Kidney epithelial cell (primary cell): ENCODE results near the gene RIMBP2. TPM values are rescaled to one million over a fixed set of nuclear protein-coding genes. Genes with fewer than 3 reads are reported as not detected.

Source experiments
- DNase-seq: peaks from one replicate; pipeline ENCODE4 v3.0.0-alpha.2; 2010; ENCODE audit warnings: low read depth
- H3K27me3 ChIP-seq: 2 replicates; pipeline ENCODE4 v1.6.0; 2011; ENCODE audit warnings: low read length; ENCODE audit not compliant: control insufficient read depth, insufficient read depth
- H3K36me3 ChIP-seq: 2 replicates; pipeline ENCODE4 v1.5.1; 2011; ENCODE audit warnings: low read length; ENCODE audit not compliant: control insufficient read depth, insufficient read depth
- H3K4me3 ChIP-seq: 2 replicates; pipeline ENCODE4 v1.5.1; 2011; ENCODE audit warnings: low read depth, mild to moderate bottlenecking, control low read depth, low read length
- total RNA-seq: library from RNA; depleted of rRNA; stranded (reverse); fragments of >200 nt; gene quantifications from 2 replicates; pipeline ENCODE4 v1.2.3, GENCODE V29; 2015
- TF ChIP-seq, protein P1 (sequence below): IDR thresholded peaks from 2 replicates; pipeline ENCODE4 v1.5.1; 2011; ENCODE audit warnings: mild to moderate bottlenecking, moderate library complexity, low read length, control low read depth, inconsistent platforms; ENCODE audit not compliant: insufficient read depth, poor library complexity, severe bottlenecking

The RIMBP2 gene
- total RNA-seq, 1 donor from 2014 or later, result 0.50 TPM

DNA sequence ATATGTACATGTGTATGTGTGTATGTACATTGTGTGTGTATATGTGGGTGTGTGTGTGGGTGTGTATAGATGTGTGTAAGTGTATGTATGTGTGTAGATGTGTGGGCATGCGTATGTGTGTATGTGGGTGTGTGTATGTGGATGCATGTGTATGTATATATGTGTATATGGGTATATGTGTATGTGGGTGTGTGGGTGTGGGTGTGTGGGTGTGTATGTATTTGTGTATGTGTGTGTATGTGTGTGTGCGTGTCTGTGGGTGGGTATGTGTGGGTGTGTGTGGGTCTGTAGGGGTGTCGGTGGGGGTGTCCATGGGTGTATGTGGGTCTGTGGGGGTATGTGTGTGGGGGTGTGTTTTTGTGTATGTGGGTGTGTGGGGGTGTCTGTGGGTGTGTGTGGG, 276.8 kb downstream of the RIMBP2 start:
- TF ChIP-seq, protein P1, sequence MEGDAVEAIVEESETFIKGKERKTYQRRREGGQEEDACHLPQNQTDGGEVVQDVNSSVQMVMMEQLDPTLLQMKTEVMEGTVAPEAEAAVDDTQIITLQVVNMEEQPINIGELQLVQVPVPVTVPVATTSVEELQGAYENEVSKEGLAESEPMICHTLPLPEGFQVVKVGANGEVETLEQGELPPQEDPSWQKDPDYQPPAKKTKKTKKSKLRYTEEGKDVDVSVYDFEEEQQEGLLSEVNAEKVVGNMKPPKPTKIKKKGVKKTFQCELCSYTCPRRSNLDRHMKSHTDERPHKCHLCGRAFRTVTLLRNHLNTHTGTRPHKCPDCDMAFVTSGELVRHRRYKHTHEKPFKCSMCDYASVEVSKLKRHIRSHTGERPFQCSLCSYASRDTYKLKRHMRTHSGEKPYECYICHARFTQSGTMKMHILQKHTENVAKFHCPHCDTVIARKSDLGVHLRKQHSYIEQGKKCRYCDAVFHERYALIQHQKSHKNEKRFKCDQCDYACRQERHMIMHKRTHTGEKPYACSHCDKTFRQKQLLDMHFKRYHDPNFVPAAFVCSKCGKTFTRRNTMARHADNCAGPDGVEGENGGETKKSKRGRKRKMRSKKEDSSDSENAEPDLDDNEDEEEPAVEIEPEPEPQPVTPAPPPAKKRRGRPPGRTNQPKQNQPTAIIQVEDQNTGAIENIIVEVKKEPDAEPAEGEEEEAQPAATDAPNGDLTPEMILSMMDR, result no peak
- no peak for DNase-seq
- Histone ChIP-seq H3K36me3 (no peaks in the 10 kb centered on the region), H3K27me3 (no peaks in the 10 kb centered on the region), H3K4me3 (no peak overlapping the region)

DNA sequence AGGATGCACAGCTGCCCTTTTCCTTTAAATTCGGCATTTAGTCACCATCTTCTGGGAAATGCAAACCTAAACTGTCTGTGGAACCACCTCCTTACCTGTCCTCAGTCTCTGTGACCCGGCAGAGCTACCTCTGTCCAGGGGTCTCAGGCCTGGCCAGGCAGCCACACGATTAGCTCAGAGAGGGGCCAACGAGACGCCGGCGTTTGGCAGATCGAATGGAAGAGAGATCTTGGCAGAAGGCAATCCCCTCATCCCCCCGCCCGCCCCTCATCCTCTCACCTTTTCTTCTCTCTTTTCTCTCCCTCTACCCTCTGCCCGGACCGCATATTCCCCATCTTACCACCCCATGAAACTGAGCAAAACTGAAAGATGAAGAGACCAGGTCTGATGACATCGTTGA, 277.4 kb downstream of the RIMBP2 start:
- H3K36me3 ChIP-seq, result no peaks in the 10 kb centered on the region
- no peaks in the 10 kb centered on the region for H3K27me3 ChIP-seq
- H3K4me3 ChIP-seq, result no peak overlapping the region
- no peak for DNase-seq
- TF ChIP-seq, protein P1, result no peak

DNA sequence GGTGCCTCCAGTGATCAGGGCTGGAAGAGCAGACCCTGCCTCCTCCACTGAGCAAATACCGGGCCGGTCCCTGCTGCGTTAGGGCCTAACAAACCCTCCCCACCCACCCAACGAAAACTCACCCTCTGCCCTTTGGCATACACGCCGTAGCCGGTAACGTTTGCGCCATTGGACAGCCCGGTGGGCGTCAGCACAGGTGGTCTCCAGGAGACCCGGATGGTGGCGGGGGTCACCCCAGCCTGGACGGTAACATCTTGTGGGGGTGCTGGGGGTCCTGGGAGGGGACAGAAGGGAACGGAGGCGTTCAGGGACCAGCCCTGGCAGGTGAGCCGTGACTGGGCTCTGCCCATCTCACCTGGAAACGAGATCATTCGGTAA, 277.9 kb downstream of the RIMBP2 start:
- Histone ChIP-seq H3K27me3 (no peaks in the 10 kb centered on the region), H3K36me3 (no peaks in the 10 kb centered on the region), H3K4me3 (no peak overlapping the region)
- TF ChIP-seq, protein P1, result no peak
- no peak for DNase-seq

DNA sequence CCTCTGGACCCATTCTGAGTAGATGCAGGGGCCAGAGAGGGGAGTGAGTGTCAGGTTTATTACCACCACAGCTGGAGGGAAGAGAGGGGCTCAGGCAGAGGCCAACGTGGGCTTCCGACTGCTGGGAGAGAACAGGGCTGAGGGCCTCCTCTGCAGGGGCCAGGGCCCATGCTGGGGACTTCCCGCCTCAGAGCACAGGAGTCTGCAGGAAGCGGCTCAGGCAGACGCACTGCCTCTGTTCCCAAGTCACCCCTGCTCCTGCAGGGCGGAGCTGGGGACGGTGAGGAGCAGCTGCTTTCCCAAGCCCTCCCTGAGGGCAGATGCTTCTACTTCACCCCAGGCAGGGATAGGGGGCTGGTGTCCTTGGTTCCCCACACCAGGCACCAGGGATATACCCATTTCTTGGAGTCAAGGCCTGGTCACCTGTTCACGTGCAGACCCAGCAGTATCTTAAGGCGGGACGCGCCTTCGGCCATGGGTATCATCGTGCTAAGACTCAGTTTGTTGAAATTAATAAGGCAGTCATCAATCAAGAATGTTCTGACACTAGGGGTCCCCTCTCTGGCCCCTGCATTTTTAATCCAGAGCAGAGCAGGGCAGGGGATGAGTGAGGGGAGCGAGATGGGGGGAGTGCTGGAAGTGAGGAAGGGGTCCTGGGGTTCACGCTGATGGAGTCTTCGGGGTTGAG, 278.4 kb downstream of the RIMBP2 start:
- Histone ChIP-seq H3K27me3 (no peaks in the 10 kb centered on the region), H3K36me3 (no peaks in the 10 kb centered on the region), H3K4me3 (no peak overlapping the region)
- TF ChIP-seq, protein P1, result no peak
- DNase-seq, result no peak

DNA sequence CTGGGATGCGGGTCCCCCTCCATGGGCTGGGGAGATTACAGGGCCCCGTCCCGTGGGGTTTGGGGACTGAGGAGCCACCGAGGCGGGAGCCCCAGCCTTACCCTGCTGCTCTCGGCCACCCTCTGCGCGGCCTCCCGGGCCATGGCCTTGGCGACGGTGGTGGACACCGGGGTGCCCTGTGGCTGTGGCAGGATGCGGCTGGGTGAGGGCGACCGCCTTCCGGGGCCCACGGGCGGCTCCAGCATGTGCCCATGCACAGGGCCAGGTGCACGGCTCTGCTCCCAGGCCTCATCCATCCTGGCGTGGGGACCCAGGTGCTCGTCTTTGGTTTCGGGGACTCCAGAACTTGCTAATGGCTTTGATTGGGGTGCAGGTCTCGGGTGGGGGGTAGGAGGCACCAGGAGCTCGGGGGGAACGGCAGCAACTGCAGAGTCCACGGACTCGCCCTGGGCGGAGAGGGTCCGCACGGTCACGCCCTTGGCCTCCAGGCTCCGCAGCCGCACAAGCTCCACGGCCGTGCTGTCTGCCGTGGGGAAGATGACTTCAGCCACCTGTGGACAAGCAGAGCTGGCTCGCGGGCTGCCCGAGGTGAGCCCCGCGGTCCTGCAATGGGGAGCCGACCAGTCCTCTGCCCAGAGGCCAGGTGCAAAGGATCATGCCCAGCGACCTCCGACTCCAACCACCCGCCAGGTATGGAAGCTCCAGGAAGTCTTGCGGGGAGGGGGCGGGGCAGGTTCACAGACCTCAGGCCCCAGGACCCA, 279.2 kb downstream of the RIMBP2 start:
- Histone ChIP-seq H3K4me3 (no peak overlapping the region), H3K27me3 (no peaks in the 10 kb centered on the region), H3K36me3 (no peaks in the 10 kb centered on the region)
- TF ChIP-seq, protein P1, result no peak
- DNase-seq, result no peak

DNA sequence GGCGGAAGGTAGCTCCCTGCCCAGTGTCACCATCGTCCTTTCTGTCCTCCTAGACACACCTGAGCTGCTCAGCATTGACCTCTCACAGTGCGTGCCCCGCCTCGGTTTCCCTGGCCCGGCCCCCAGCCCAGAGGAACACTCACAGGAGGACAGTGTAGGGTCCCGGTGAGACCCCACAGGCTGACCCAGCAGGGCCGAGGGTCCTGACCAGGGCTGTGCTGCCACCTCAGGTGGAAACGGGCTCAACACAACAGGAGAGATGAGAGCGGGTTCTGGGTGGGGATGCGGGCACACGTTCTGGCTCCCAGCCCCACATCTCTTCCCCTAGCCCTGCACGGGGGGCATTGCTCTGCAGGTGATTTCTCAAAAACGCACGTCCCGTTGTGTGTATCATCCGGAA, 280.3 kb downstream of the RIMBP2 start:
- Histone ChIP-seq H3K4me3 (no peak overlapping the region), H3K36me3 (no peaks in the 10 kb centered on the region), H3K27me3 (no peaks in the 10 kb centered on the region)
- TF ChIP-seq, protein P1, result no peak
- no peak for DNase-seq
